Measurements from ENCODE around the gene MTURN.

Gene MTURN

DNA sequence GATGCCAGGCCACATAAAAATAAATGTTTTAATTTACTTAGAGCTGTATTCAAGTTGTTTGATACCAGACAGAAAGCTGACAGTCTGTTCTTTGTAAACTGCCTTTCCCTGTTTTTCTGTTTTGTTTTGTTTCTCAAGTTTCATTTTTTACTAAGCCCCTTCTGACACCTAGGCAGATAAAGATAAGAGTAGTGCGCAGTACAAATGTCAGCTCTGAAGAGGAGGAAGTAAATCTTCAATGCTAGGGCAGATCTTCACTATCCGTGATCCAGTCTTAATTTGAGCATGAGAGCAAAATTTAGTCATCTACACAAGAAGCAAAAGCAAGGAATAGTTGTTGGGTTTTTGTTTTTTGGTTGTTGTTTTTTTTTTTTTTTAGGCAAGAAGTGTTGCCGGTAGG, 27.3 kb downstream of the MTURN start:
- no peak for DNase-seq (ENCODE audit: low spot score)

- peak; percentile 93 for DNase-seq (ENCODE audit: low spot score)
Observed at GRCh38 chr7:30162622-30163124, 27.9 kb downstream of the MTURN start.

GRCh38 chr7:30163231-30163894, 28.6 kb downstream of the MTURN start:
- DNase-seq (ENCODE audit: low spot score): peak; percentile 31

DNA sequence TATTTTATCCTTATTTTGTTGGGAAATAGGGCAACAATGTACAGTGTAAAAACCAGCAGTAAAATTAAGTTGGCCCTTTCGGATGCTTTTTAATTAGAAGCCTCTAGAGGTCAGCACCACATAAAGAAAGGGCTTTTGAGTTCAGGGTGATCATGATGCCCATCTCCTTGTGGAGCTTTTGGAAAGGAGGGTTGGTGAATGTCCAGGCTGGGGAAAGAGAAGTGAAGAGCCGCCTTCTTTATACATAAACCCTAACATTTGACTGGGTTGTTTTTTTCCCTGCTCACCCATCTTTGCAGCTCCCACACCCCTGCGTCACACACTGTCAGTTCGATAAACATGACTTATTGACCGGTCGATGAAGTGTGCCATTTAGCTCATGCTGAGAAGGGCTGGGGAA, 29.8 kb downstream of the MTURN start:
- DNase-seq (ENCODE audit: low spot score): peak; percentile 83

DNA sequence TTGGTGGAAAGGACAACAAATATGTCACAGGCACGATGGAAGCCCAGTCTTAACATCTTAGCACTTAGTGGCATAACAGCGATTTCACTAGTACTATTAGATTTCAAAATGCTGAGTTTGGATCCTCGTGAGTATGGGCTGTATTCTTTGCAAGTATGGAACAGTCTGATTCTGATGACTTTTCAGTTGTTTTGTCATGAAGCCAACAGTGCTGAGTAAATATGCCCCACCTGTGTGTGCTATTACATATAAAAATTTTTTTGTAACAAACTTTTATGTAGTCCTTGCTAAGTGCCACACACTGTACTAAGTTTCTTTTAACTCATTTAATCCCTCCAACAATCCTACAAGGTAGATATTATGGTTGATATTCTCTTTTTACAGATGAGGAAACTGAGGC, 30.8 kb downstream of the MTURN start:
- no peak for DNase-seq (ENCODE audit: low spot score)

GRCh38 chr7:30166155-30166840, 31.5 kb downstream of the MTURN start:
- DNase-seq (ENCODE audit: low spot score): no peak

- no peak for DNase-seq (ENCODE audit: low spot score)
Observed at GRCh38 chr7:30166841-30167235, 32.1 kb downstream of the MTURN start.

- DNase-seq (ENCODE audit: low spot score): no peak
Observed at GRCh38 chr7:30167901-30168300, 33.1 kb downstream of the MTURN start.

GRCh38 chr7:30168835-30169573, 34.2 kb downstream of the MTURN start:
- DNase-seq (ENCODE audit: low spot score): no peak

- no peak for DNase-seq (ENCODE audit: low spot score)
Observed at GRCh38 chr7:30169579-30169978, 34.8 kb downstream of the MTURN start.

- no peak for DNase-seq (ENCODE audit: low spot score)
Observed at GRCh38 chr7:30170476-30171205, 35.9 kb downstream of the MTURN start.

- peak; percentile 30 for DNase-seq (ENCODE audit: low spot score)
Observed at GRCh38 chr7:30171766-30172447, 37.1 kb downstream of the MTURN start.

DNA sequence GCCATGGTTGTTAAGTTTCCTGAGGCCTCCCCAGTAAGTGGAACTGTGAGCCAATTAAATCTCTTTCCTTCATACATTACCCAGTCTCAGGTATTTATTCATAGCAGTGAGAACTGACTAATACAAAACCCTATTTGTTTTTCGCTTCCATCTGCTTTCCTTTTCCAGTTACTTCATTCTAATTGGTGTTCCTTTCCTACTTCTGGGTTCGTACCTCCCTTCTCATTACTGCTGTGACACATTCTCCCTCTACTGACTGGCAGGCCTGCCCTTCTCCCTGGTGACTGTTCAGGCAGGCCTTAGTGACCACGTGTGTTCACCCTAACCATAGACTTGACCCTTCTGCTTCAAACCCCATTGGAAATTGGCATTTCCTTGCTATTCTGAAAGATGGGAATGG, 37.7 kb downstream of the MTURN start:
- no peak for DNase-seq (ENCODE audit: low spot score)

DNA sequence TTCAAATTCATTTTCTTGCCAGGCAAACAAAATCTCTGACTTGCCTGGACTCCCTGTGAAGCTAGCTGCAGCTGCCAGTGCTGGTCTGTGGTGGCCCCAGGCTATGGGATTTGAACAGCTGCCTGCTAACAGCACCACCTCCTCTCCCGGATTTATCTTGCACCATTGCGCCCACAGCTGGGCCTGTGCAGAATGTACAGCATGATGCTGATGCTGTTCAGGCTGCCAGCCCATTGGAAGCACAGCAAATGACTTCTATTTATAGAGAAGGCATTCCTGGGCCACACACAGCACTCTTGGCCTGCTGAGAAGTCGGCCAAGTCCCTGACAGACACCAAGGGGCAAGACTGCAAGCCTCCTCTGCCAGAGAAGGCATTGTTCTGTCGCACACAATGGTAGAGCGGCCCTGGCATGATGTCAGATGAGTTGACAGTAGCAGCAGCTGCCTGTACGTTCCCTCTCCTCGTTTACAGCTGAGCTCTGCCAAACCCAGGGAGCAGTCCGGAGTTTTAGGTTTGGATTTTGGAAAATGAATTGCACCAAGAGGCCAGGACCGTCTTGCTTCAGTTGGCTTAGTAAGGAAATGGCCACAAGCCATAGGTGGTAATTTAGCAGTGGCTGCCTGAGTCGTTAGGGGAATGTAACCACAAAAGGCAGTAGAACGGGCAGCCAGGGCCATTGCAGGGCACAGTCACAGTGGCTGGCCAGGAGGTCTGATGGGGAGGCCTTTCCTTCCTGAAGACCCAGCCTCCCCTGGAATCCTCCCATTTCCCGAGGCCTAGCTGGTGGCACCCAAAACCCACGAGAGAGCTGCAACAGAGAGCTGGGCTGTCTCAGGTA, 38.5 kb downstream of the MTURN start:
- no peak for DNase-seq (ENCODE audit: low spot score)

GRCh38 chr7:30175180-30175579, 40.4 kb downstream of the MTURN start:
- no peak for DNase-seq (ENCODE audit: low spot score)

DNA sequence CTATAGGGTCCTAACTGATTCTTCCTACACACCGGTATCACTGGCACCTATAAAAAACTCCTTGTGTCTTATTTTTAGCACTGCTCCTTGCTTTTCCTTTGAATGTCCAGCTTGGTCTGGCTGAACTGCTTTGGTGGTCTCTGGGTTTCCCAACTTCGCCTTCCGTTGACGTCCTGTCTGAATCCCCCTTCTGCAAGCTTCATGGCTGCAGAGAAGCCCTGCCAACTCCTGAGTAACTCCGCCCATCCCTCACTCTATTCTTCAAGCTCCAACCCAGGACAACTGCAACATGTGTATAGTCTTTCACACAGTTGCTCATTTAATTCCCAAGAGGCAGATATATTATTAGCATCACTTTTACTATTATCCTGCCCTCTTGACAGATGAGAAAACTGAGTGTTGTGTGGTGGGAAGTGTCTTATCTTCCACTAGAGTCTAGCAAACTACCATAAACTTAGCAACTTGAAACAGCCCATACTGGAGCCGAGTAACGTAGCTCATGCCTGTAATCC, 40.9 kb downstream of the MTURN start:
- DNase-seq (ENCODE audit: low spot score): no peak

GRCh38 chr7:30176463-30177109, 41.8 kb downstream of the MTURN start:
- no peak for DNase-seq (ENCODE audit: low spot score)

GRCh38 chr7:30177186-30177585, 42.4 kb downstream of the MTURN start:
- no peak for DNase-seq (ENCODE audit: low spot score)

- DNase-seq (ENCODE audit: low spot score): no peak
Observed at GRCh38 chr7:30177965-30178364, 43.2 kb downstream of the MTURN start.
